HG03432 (cell line): ENCODE data around the gene HOOK2.

ENCODE experiments used
- ATAC-seq: cut with Tn5 transposase; IDR thresholded peaks from one replicate; pipeline ENCODE4 v1.9.1; 2021; ENCODE audit warnings: mild to moderate bottlenecking, moderate library complexity; ENCODE audit not compliant: unreplicated experiment

Gene HOOK2

GRCh38 chr19:12783291-12783848 is 8.0 kb upstream of the HOOK2 start:
- no peak for ATAC-seq

- peak; percentile 39 for ATAC-seq
These were observed 7.3 kb upstream of the HOOK2 start for GRCh38 chr19:12782424-12783290.

- no peak for ATAC-seq
These were observed 6.7 kb upstream of the HOOK2 start for GRCh38 chr19:12782174-12782423.

GRCh38 chr19:12779162-12779993 is 4.0 kb upstream of the HOOK2 start:
- ATAC-seq, result no peak

- ATAC-seq, result no peak
These were observed 3.5 kb upstream of the HOOK2 start for GRCh38 chr19:12778905-12779161.

GRCh38 chr19:12778017-12778904 is 2.9 kb upstream of the HOOK2 start:
- ATAC-seq, result no peak

- ATAC-seq, result peak; percentile 47
These were observed 2.1 kb upstream of the HOOK2 start for GRCh38 chr19:12777217-12778016.

- no peak for ATAC-seq
These were observed 1.8 kb downstream of the HOOK2 start for GRCh38 chr19:12773571-12773970.

- ATAC-seq, result no peak
These were observed 3.0 kb downstream of the HOOK2 start for GRCh38 chr19:12772323-12772722.

GRCh38 chr19:12770922-12771321 is 4.4 kb downstream of the HOOK2 start:
- no peak for ATAC-seq

GRCh38 chr19:12769689-12770088 is 5.7 kb downstream of the HOOK2 start:
- ATAC-seq, result no peak

- ATAC-seq, result no peak
These were observed 7.7 kb downstream of the HOOK2 start for GRCh38 chr19:12767666-12768065.

GRCh38 chr19:12767150-12767549 is 8.2 kb downstream of the HOOK2 start:
- ATAC-seq, result no peak

GRCh38 chr19:12766051-12766521 is 9.3 kb downstream of the HOOK2 start:
- peak; percentile 44 for ATAC-seq

- no peak for ATAC-seq
These were observed 10.7 kb downstream of the HOOK2 start for GRCh38 chr19:12764698-12765097.

- ATAC-seq, result no peak
These were observed 12.3 kb downstream of the HOOK2 start for GRCh38 chr19:12763100-12763499.

GRCh38 chr19:12759686-12760085 is 15.7 kb downstream of the HOOK2 start:
- no peak for ATAC-seq

- ATAC-seq, result no peak
These were observed 17.6 kb downstream of the HOOK2 start for GRCh38 chr19:12757544-12758274.

- no peak for ATAC-seq
These were observed 19.0 kb downstream of the HOOK2 start for GRCh38 chr19:12756150-12756883.
